OCI-LY1 (cell line): ENCODE results near the gene EMILIN1.

Source experiments
- H2AFZ ChIP-seq: fragments of 200-600 bp; sonication (generic), shearing (Covaris generic); 2 replicates; pipeline ENCODE4 v1.6.0; 2014; ENCODE audit warnings: antibody characterized with exemption, mild to moderate bottlenecking, low read length
- H3F3A ChIP-seq: fragments of 200-600 bp; sonication (generic), shearing (Covaris generic); 2 replicates; pipeline ENCODE4 v1.6.0; 2014; ENCODE audit warnings: mild to moderate bottlenecking, antibody characterized with exemption, low read length, moderate library complexity; ENCODE audit not compliant: insufficient read depth
- H3K27ac ChIP-seq: fragments of 200-600 bp; sonication (generic); 2 replicates; pipeline ENCODE4 v1.5.1; 2014; ENCODE audit warnings: low read length, mixed run types, mild to moderate bottlenecking, low read depth; ENCODE audit not compliant: poor library complexity, severe bottlenecking
- H3K27me3 ChIP-seq: fragments of 200-600 bp; sonication (generic); 2 replicates; pipeline ENCODE4 v1.6.0; 2014; ENCODE audit warnings: antibody characterized with exemption, mild to moderate bottlenecking, low read length, moderate library complexity; ENCODE audit not compliant: insufficient read depth
- H3K36me3 ChIP-seq: fragments of 200-600 bp; sonication (generic); 2 replicates; pipeline ENCODE4 v1.6.1; 2014; ENCODE audit warnings: mild to moderate bottlenecking, antibody characterized with exemption, low read length, moderate library complexity, mixed read lengths; ENCODE audit not compliant: insufficient read depth
- H3K4me1 ChIP-seq: fragments of 200-600 bp; sonication (generic); 2 replicates; pipeline ENCODE4 v1.5.1; 2014; ENCODE audit warnings: mild to moderate bottlenecking, low read length, moderate library complexity; ENCODE audit not compliant: insufficient read depth, severe bottlenecking
- H3K4me2 ChIP-seq: fragments of 200-600 bp; sonication (generic), shearing (Covaris generic); 2 replicates; pipeline ENCODE4 v1.6.1; 2014; ENCODE audit warnings: low read length
- H3K4me3 ChIP-seq: fragments of 200-600 bp; sonication (generic); 2 replicates; pipeline ENCODE4 v1.5.1; 2014; ENCODE audit warnings: low read length, low read depth, mild to moderate bottlenecking, mixed read lengths; ENCODE audit not compliant: poor library complexity, severe bottlenecking
- H3K79me2 ChIP-seq: fragments of 200-600 bp; shearing (Covaris generic); 2 replicates; pipeline ENCODE4 v1.6.1; 2016; ENCODE audit warnings: mixed run types, low read length, mixed read lengths; ENCODE audit not compliant: insufficient read depth
- H3K9ac ChIP-seq: fragments of 200-600 bp; sonication (generic), shearing (Covaris generic); 2 replicates; pipeline ENCODE4 v1.6.1; 2014; ENCODE audit warnings: mild to moderate bottlenecking, low read length, mixed read lengths
- H3K9me2 ChIP-seq: fragments of 200-600 bp; sonication (generic), shearing (Covaris generic); 2 replicates; pipeline ENCODE4 v1.6.1; 2014; ENCODE audit warnings: low read depth, mild to moderate bottlenecking, low read length, mixed read lengths
- H3K9me3 ChIP-seq: fragments of 200-600 bp; shearing (Covaris generic); 2 replicates; pipeline ENCODE4 v1.6.1; 2014; ENCODE audit warnings: low read length, mixed read lengths
- H4K20me1 ChIP-seq: fragments of 200-600 bp; sonication (generic), shearing (Covaris generic); 2 replicates; pipeline ENCODE4 v1.6.0; 2016; ENCODE audit warnings: mild to moderate bottlenecking, low read length; ENCODE audit not compliant: insufficient read depth
- EZH2 ChIP-seq: fragments of 200-600 bp; sonication (generic), shearing (Covaris generic); IDR thresholded peaks from 2 replicates; pipeline ENCODE4 v1.8.0; 2017; ENCODE audit warnings: borderline replicate concordance, mixed run types, mild to moderate bottlenecking, antibody characterized with exemption, low read length, moderate library complexity, mixed read lengths
- TF ChIP-seq, protein P1 (sequence below): fragments of 200-600 bp; sonication (generic), shearing (Covaris generic); IDR thresholded peaks from 2 replicates; pipeline ENCODE4 v1.5.1; 2017; ENCODE audit warnings: mild to moderate bottlenecking, antibody characterized with exemption, low read length, moderate library complexity, mixed read lengths

The EMILIN1 gene

GRCh38 chr2:27121906-27122305 is 43.5 kb downstream of the EMILIN1 start:
- H3K79me2 ChIP-seq: no peaks in the 10 kb centered on the region
- no peak overlapping the region for H3K4me3 ChIP-seq
- no peaks in the 10 kb centered on the region for H3K27me3 ChIP-seq
- no peaks in the 10 kb centered on the region for H4K20me1 ChIP-seq
- no peaks in the 10 kb centered on the region for H3F3A ChIP-seq
- no peak overlapping the region for H3K4me2 ChIP-seq
- no peak overlapping the region for H2AFZ ChIP-seq
- TF ChIP-seq, protein P1, sequence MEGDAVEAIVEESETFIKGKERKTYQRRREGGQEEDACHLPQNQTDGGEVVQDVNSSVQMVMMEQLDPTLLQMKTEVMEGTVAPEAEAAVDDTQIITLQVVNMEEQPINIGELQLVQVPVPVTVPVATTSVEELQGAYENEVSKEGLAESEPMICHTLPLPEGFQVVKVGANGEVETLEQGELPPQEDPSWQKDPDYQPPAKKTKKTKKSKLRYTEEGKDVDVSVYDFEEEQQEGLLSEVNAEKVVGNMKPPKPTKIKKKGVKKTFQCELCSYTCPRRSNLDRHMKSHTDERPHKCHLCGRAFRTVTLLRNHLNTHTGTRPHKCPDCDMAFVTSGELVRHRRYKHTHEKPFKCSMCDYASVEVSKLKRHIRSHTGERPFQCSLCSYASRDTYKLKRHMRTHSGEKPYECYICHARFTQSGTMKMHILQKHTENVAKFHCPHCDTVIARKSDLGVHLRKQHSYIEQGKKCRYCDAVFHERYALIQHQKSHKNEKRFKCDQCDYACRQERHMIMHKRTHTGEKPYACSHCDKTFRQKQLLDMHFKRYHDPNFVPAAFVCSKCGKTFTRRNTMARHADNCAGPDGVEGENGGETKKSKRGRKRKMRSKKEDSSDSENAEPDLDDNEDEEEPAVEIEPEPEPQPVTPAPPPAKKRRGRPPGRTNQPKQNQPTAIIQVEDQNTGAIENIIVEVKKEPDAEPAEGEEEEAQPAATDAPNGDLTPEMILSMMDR: no peak
- no peak for TF ChIP-seq EZH2
- no peak overlapping the region for H3K9ac ChIP-seq
- no peaks in the 10 kb centered on the region for H3K36me3 ChIP-seq
- no peak overlapping the region for H3K27ac ChIP-seq
- no peaks in the 10 kb centered on the region for H3K9me3 ChIP-seq
- H3K9me2 ChIP-seq: no peaks in the 10 kb centered on the region
- peaks cover 26% of the 10 kb centered on the region for H3K4me1 ChIP-seq

GRCh38 chr2:27122791-27123190 is 44.4 kb downstream of the EMILIN1 start:
- no peaks in the 10 kb centered on the region for H3K79me2 ChIP-seq
- H3K9ac ChIP-seq: no peak overlapping the region
- H3K4me2 ChIP-seq: peak overlapping the region; percentile 67; the same call in 1 of the 2 replicates
- no peaks in the 10 kb centered on the region for H3F3A ChIP-seq
- no peak overlapping the region for H2AFZ ChIP-seq
- no peaks in the 10 kb centered on the region for H3K9me2 ChIP-seq
- no peaks in the 10 kb centered on the region for H3K27me3 ChIP-seq
- peaks cover 25% of the 10 kb centered on the region for H3K4me1 ChIP-seq
- H3K9me3 ChIP-seq: no peaks in the 10 kb centered on the region
- H3K4me3 ChIP-seq: peak overlapping the region; percentile 60
- H3K36me3 ChIP-seq: no peaks in the 10 kb centered on the region
- no peak overlapping the region for H3K27ac ChIP-seq
- TF ChIP-seq EZH2: no peak
- TF ChIP-seq, protein P1: no peak
- H4K20me1 ChIP-seq: no peaks in the 10 kb centered on the region

DNA sequence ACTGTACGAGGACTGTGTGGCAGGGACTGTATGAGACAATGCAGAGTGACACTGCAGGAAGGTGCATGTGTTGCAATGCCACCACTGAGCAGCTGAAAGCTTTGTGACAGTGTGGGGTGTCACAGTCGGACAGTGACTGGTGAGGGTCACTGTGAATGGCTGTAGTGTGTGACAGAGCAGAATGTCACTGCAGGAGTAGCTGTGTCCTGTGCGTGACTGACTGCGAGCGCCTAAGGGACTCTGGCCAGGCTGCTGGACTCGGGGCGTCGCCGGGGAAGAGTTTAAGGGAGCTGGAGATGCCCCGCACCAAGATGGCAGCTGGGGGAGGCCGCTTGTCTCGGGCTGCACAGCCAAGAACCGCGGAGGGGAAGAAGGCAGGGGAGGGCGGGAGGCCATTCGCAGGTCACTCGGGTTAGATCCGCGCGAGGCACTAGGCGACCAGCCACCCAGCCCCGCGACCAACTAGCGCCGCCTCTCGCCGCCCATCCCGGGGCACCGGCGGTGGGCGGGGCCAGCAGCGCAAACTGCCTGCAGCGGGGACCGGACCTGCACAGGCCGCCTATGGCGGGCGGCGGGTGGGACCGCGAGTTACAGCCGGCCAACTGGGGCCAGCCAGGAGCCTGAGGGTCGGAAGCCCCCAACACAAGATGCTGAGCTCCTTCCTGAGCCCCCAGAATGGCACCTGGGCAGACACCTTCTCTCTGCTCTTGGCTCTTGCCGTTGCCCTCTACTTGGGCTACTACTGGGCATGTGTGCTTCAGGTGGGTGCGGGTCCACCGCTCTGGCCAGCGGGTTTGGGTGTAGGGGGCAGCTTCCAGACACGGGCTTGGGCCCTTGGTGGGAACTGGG is 45.1 kb downstream of the EMILIN1 start, which contains the start of gene ABHD1:
ABHD1 (plus strand) TSS at position 514 of the 849 bp plus-strand sequence; CDS start at position 648, 134 bp downstream.
- Histone ChIP-seq H3K4me1 (peaks cover 17% of the 10 kb centered on the region), H3K27ac (no peak within 1 kb of the TSS), H3K27me3 (no peaks in the 10 kb centered on the region), H3K9ac (peak within 1 kb of the TSS; percentile 35; the same call in 1 of the 2 replicates), H3K4me2 (peak within 1 kb of the TSS; percentile 67), H3K79me2 (no peaks in the 10 kb centered on the region), H3K36me3 (no peaks in the 10 kb centered on the region), H3K9me2 (no peaks in the 10 kb centered on the region), H4K20me1 (no peaks in the 10 kb centered on the region), H2AFZ (peak within 1 kb of the TSS; percentile 67; the same call in 1 of the 2 replicates), H3F3A (no peaks in the 10 kb centered on the region), H3K4me3 (peak within 1 kb of the TSS; percentile 60), H3K9me3 (no peaks in the 10 kb centered on the region)
- TF ChIP-seq, protein P1: no peak
- no peak for TF ChIP-seq EZH2
